Mammary epithelial cell (primary cell): ENCODE measurements around the gene ST3GAL3.

Experiments
- CTCF ChIP-seq, 2 donors: IDR thresholded peaks in 1 of 2; conservative IDR thresholded peaks in 1 of 2; 2 replicates each; pipeline ENCODE4 v1.5.1; 2011 to 2012; ENCODE audit warnings: inconsistent platforms in 2 of 2, low read length in 2 of 2, mild to moderate bottlenecking in 2 of 2, control low read depth in 1 of 2, low read depth in 1 of 2; ENCODE audit not compliant: insufficient read depth in 1 of 2; ENCODE audit errors: extremely low read depth in 1 of 2
- EZH2 ChIP-seq: IDR thresholded peaks from 2 replicates; pipeline ENCODE4 v1.6.1; 2012; ENCODE audit warnings: low read length, inconsistent platforms, borderline replicate concordance

GRCh38 chr1:43763497-43763973 is 56.2 kb downstream of the ST3GAL3 start:
- TF ChIP-seq CTCF (conservative IDR thresholded peaks at IDR 0.05 in 1 of 2, IDR thresholded peaks at IDR 0.05 in 1 of 2; ENCODE audit: extremely low read depth in 1 of 2, insufficient read depth in 1 of 2, low read depth in 1 of 2, low read length in 2 of 2): peak; percentile 87 to 93
- no peak for TF ChIP-seq EZH2
